ENCODE results near the gene YPEL3. TPM values are rescaled to one million over a fixed set of nuclear protein-coding genes. Genes with fewer than 3 reads are reported as not detected.

YPEL3 gene
- total and polyA plus RNA-seq, 8 donors = 18.6 to 134 (median 44.1) TPM

- TF ChIP-seq CTCF (IDR thresholded peaks at IDR 0.05) = no peak
- 81 to 82% methylated on average over 7 of the region's 7 CpGs for WGBS, 2 donors
- no peaks in the 10 kb centered on the region for H3K4me1 ChIP-seq
- ATAC-seq (no peak), FAIRE-seq (no peak), DNase-seq (no peak)
- H3K27ac ChIP-seq = no peak overlapping the region
- peaks cover 0 to 8% (median 0%) of the 10 kb centered on the region in 3 donors for H3K36me3 ChIP-seq
- intact Hi-C loops (cut with DNase I) = no loop called here
- H3K9me3 ChIP-seq = no peaks in the 10 kb centered on the region
- no peak overlapping the region for H3K4me3 ChIP-seq
- no peaks in the 10 kb centered on the region for H3K27me3 ChIP-seq
Observed at GRCh38 chr16:30110661-30111060, 14.6 kb upstream of the YPEL3 start.

GRCh38 chr16:30108059-30108850 lies 12.2 kb upstream of the YPEL3 start:
- no peaks in the 10 kb centered on the region for H3K27me3 ChIP-seq
- intact Hi-C loops (cut with DNase I) = no loop called here
- no peak for FAIRE-seq
- no peaks in the 10 kb centered on the region for H3K9me3 ChIP-seq
- no peak for TF ChIP-seq CTCF (IDR thresholded peaks at IDR 0.05)
- H3K4me1 ChIP-seq = no peaks in the 10 kb centered on the region
- H3K27ac ChIP-seq = no peak overlapping the region
- DNase-seq = no peak
- no peaks in the 10 kb centered on the region for H3K36me3 ChIP-seq
- H3K4me3 ChIP-seq = no peak overlapping the region
- 85 to 88% methylated on average over 15 of the region's 15 CpGs for WGBS, 2 donors
- no peak for ATAC-seq

- ATAC-seq = peak in 2 of 4 donors; percentile 31 to 62
- no peak for FAIRE-seq
- DNase-seq = peak in 1 of 6 donors; percentile 61
- TF ChIP-seq CTCF (IDR thresholded peaks at IDR 0.05) = no peak
- 50 to 54% methylated on average over 6 of the region's 6 CpGs for WGBS, 2 donors
- H3K27ac ChIP-seq = no peak overlapping the region
- H3K36me3 ChIP-seq = no peaks in the 10 kb centered on the region
- intact Hi-C loops (cut with DNase I) = no loop called here
- H3K9me3 ChIP-seq = no peaks in the 10 kb centered on the region
- no peaks in the 10 kb centered on the region for H3K4me1 ChIP-seq
- H3K27me3 ChIP-seq = no peaks in the 10 kb centered on the region
- no peak overlapping the region for H3K4me3 ChIP-seq
Observed at GRCh38 chr16:30104492-30104891, 8.5 kb upstream of the YPEL3 start.

- ATAC-seq = no peak
Observed at GRCh38 chr16:30104090-30104489, 8.1 kb upstream of the YPEL3 start.

More at GRCh38 chr16:30104090-30104489, 8.1 kb upstream of the YPEL3 start:
- Histone ChIP-seq H3K27ac (no peak overlapping the region), H3K36me3 (no peaks in the 10 kb centered on the region), H3K4me3 (no peak overlapping the region), H3K27me3 (no peaks in the 10 kb centered on the region), H3K9me3 (no peaks in the 10 kb centered on the region), H3K4me1 (no peaks in the 10 kb centered on the region)
- TF ChIP-seq CTCF (IDR thresholded peaks at IDR 0.05) = no peak
- no peak for DNase-seq
- FAIRE-seq = no peak
- 88 to 94% methylated on average over 4 of the region's 4 CpGs for whole genome bisulfite sequencing, 2 donors
- intact Hi-C loops (cut with DNase I) = no loop called here

All from pancreas (tissue), 10 donors.